ENCODE data around the gene CDIP1. TPM values are rescaled to one million over a fixed set of nuclear protein-coding genes. Genes with fewer than 3 reads are reported as not detected.

The CDIP1 gene
- total and polyA plus RNA-seq, 4 experiments from 2014 or later, result 10.2 to 21.1 (median 17.3) TPM

DNA sequence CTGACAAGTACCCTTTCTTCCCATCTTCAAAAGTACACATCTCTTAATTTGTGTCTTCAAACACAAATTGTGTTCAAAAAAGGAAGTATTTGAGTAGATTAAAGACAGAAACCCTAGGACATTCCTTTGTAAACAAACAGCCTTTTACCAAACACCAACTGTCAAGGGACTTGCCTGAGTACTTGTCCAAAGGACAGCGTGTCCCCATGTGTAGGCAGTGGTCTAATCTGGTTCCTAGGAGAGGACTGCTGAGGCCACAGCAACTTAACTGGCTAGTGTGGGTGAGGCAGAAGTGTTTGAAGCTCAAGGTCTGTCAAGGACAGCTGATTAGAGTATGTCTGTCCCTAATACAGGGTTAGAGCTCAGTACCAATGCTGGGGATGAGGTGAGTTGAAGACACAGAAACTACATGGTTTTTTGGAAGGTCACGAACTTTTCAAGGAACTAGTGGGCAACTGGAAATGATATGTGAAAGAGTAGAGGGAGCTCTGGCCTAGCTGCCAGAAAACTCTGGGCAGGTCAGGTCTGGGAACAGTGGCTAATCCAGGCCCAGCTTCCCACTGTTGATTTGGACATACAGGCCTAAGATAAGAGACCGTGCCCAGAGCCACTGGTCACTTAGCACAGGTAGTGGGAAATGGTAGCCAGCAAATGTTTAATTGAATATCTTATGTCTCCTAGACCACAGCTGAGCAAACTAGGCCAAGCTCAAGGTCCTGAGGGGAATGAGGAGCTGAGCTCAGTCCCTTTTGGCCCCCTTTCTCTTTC lies 52.3 kb downstream of the CDIP1 start:
- H3K27ac Mint-ChIP-seq, result peak overlapping the region; percentile 81 to 97 (median 94)
- no peak for DNase-seq
- POLR2A ChIA-PET (ENCODE audit: partially characterized antibody), result interaction anchor here (0.9 to 8.2 kb wide), 5 partner anchors 9 to 72 kb away, joined by 3 to 150 read pairs (median 49); partner anchors contain the start of genes HMOX2 and NMRAL1
- H3K36me3 Mint-ChIP-seq, result peaks cover 50 to 56% of the 10 kb centered on the region in 2 donors
- Histone ChIP-seq H3K27me3 (ENCODE audit: insufficient read depth, low read length) (no peaks in the 10 kb centered on the region), H3K4me1 (ENCODE audit: insufficient read depth, low read length) (peaks cover 83% of the 10 kb centered on the region), H3K9me3 (ENCODE audit: control insufficient read depth in 1 of 2, low read length in 2 of 2) (no peaks in the 10 kb centered on the region), H3K4me3 (ENCODE audit: low read length in 2 of 2) (no peak overlapping the region), H3K27ac (ENCODE audit: low read depth, low read length) (peak overlapping the region; percentile 32), H3K36me3 (ENCODE audit: insufficient read depth, low read length) (peaks cover 15% of the 10 kb centered on the region)
- H3K27me3 Mint-ChIP-seq, result no peaks in the 10 kb centered on the region
- H3K4me1 Mint-ChIP-seq, result peaks cover 48 to 82% (median 68%) of the 10 kb centered on the region in 4 donors
- peak overlapping the region in 7 of 8 donors; percentile 17 to 91 (median 45) for H3K4me3 Mint-ChIP-seq
- CTCF ChIA-PET (ENCODE audit: partially characterized antibody), result interaction anchor here (0.9 to 21.5 kb wide), 7 partner anchors 9 to 100 kb away, joined by 3 to 343 read pairs (median 3); partner anchors contain the start of genes CORO7, HMOX2 and NMRAL1
- H3K9me3 Mint-ChIP-seq, result no peaks in the 10 kb centered on the region
- intact Hi-C loops (cut with micrococcal nuclease), result no loop called here

DNA sequence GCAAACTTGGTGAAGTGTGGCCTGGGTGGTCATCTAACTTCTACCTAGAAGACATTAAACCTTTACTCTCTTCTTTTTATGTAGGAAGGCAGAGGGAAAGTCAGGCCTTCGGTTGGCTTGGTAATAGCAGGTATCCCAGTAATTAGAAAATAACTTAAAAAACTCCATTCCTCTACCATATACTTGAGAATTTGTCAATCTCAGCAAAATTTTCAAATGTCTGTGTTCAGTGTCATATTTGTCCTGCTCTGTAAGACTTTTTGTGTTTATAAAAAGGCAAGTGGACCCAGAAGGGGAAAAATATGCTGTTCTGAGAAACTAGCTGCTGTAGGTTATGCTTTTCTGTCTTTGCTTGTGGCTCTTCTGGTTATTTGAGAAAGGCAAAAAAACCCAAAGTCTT lies 56.6 kb downstream of the CDIP1 start:
- H3K27ac Mint-ChIP-seq, result peak overlapping the region; percentile 49 to 87 (median 86)
- Histone ChIP-seq H3K9me3 (ENCODE audit: control insufficient read depth in 1 of 2, low read length in 2 of 2) (no peaks in the 10 kb centered on the region), H3K4me3 (ENCODE audit: low read length in 2 of 2) (no peak overlapping the region), H3K36me3 (ENCODE audit: insufficient read depth, low read length) (peaks cover 20% of the 10 kb centered on the region), H3K27ac (ENCODE audit: low read depth, low read length) (peak overlapping the region; percentile 22), H3K27me3 (ENCODE audit: insufficient read depth, low read length) (no peaks in the 10 kb centered on the region), H3K4me1 (ENCODE audit: insufficient read depth, low read length) (peaks cover 72% of the 10 kb centered on the region)
- no peaks in the 10 kb centered on the region for H3K9me3 Mint-ChIP-seq
- peak overlapping the region in 5 of 8 donors; percentile 23 to 80 (median 70) for H3K4me3 Mint-ChIP-seq
- intact Hi-C loops (cut with micrococcal nuclease), result no loop called here
- no peak for DNase-seq
- H3K27me3 Mint-ChIP-seq, result no peaks in the 10 kb centered on the region
- ChIA-PET POLR2A (ENCODE audit: partially characterized antibody) (interaction anchor here (1.9 to 2.4 kb wide), 2 partner anchors 10 to 23 kb away, joined by 4 to 14 read pairs; no protein-coding TSS in a partner anchor), CTCF (ENCODE audit: partially characterized antibody) (interaction anchor here (1.0 to 21.5 kb wide), 2 partner anchors 22 to 68 kb away, joined by 4 to 343 read pairs; no protein-coding TSS in a partner anchor)
- peaks cover 39 to 62% (median 54%) of the 10 kb centered on the region in 4 donors for H3K4me1 Mint-ChIP-seq
- peaks cover 32 to 47% of the 10 kb centered on the region in 2 donors for H3K36me3 Mint-ChIP-seq

DNA sequence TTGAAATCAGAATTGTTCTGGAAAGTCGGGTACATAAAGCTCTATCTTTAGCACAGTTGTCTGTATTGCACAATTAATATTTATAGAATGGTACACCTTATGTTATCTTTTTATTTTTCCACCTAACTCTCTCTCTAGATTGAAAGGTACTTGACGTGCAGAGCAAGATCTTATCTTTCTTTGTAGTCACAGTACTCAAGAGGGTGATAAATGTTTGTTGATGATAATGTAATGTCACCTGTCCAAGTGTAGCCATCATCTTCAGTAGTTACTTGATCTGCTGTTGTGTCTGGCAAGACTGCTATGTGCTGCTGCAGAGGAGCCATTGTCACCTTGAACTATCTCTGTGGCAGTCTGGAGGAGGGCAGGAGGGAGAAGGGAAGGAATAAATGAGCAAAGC lies 57.0 kb downstream of the CDIP1 start:
- peak in 1 of 5 donors; percentile 18 for DNase-seq
- H3K9me3 Mint-ChIP-seq, result no peaks in the 10 kb centered on the region
- H3K27me3 ChIP-seq (ENCODE audit: insufficient read depth, low read length), result no peaks in the 10 kb centered on the region
- H3K27ac Mint-ChIP-seq, result peak overlapping the region; percentile 32 to 87 (median 86)
- H3K27me3 Mint-ChIP-seq, result no peaks in the 10 kb centered on the region
- ChIA-PET CTCF (ENCODE audit: partially characterized antibody) (interaction anchor here (0.6 to 21.5 kb wide), 6 partner anchors 20 to 495 kb away, joined by 3 to 343 read pairs (median 4); no protein-coding TSS in a partner anchor), POLR2A (ENCODE audit: partially characterized antibody) (interaction anchor here (1.9 to 2.4 kb wide), 2 partner anchors 10 to 24 kb away, joined by 4 to 14 read pairs; no protein-coding TSS in a partner anchor)
- H3K27ac ChIP-seq (ENCODE audit: low read depth, low read length), result peak overlapping the region; percentile 22
- peaks cover 68% of the 10 kb centered on the region for H3K4me1 ChIP-seq (ENCODE audit: insufficient read depth, low read length)
- H3K4me3 ChIP-seq (ENCODE audit: low read length in 2 of 2), result no peak overlapping the region
- intact Hi-C loops (cut with micrococcal nuclease), result no loop called here
- H3K9me3 ChIP-seq (ENCODE audit: control insufficient read depth in 1 of 2, low read length in 2 of 2), result no peaks in the 10 kb centered on the region
- H3K36me3 Mint-ChIP-seq, result peaks cover 31 to 48% of the 10 kb centered on the region in 2 donors
- peaks cover 39 to 60% (median 51%) of the 10 kb centered on the region in 4 donors for H3K4me1 Mint-ChIP-seq
- peak overlapping the region in 7 of 8 donors; percentile 18 to 80 (median 58) for H3K4me3 Mint-ChIP-seq
- H3K36me3 ChIP-seq (ENCODE audit: insufficient read depth, low read length), result peaks cover 20% of the 10 kb centered on the region

DNA sequence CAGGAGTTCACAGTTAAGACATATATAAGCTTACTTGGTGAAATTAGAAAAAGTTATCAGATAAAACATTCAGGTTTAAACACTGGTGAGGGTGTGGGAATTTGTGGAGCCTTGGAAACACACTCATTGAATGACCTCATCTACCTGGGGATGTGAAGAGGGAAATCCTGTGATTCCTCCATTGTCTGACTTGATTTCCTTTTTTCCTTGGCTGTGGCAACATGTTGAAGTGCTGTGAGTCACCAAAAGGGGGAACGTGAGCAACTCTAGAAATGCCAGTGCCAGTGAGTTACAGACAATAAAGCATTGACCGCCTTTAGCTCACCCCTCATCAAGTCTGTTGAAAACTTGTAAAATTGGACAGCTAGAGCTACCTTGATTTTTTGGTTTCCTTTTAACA lies 60.6 kb downstream of the CDIP1 start:
- peak overlapping the region; percentile 78 to 96 (median 94) for H3K27ac Mint-ChIP-seq
- CTCF ChIA-PET (ENCODE audit: partially characterized antibody), result interaction anchor here (1.0 to 21.5 kb wide), 13 partner anchors 9 to 146 kb away, joined by 3 to 343 read pairs (median 5); partner anchors contain the start of gene MGRN1
- Histone ChIP-seq H3K4me1 (ENCODE audit: insufficient read depth, low read length) (peaks cover 74% of the 10 kb centered on the region), H3K36me3 (ENCODE audit: insufficient read depth, low read length) (peaks cover 5% of the 10 kb centered on the region), H3K4me3 (ENCODE audit: low read length in 2 of 2) (peak overlapping the region in 1 of 2 donors; percentile 0), H3K9me3 (ENCODE audit: control insufficient read depth in 1 of 2, low read length in 2 of 2) (no peaks in the 10 kb centered on the region), H3K27me3 (ENCODE audit: insufficient read depth, low read length) (no peaks in the 10 kb centered on the region), H3K27ac (ENCODE audit: low read depth, low read length) (peak overlapping the region; percentile 76)
- peak in 2 of 5 donors; percentile 26 to 51 for DNase-seq
- H3K36me3 Mint-ChIP-seq, result peaks cover 14 to 34% of the 10 kb centered on the region in 2 donors
- peaks cover 0 to 2% (median 0%) of the 10 kb centered on the region in 8 donors for H3K9me3 Mint-ChIP-seq
- H3K27me3 Mint-ChIP-seq, result no peaks in the 10 kb centered on the region
- peak overlapping the region; percentile 86 to 95 (median 94) for H3K4me3 Mint-ChIP-seq
- H3K4me1 Mint-ChIP-seq, result peaks cover 39 to 67% (median 51%) of the 10 kb centered on the region in 4 donors
- intact Hi-C loops (cut with micrococcal nuclease), result loop anchor here (2.0 to 10.0 kb wide), 3 partner anchors 53 to 137 kb away; partner anchors contain the start of genes DNAJA3 and UBALD1
- POLR2A ChIA-PET (ENCODE audit: partially characterized antibody), result interaction anchor here (0.7 to 6.3 kb wide), 9 partner anchors 11 to 107 kb away, joined by 3 to 247 read pairs (median 17); partner anchors contain the start of genes CDIP1 and CORO7

DNA sequence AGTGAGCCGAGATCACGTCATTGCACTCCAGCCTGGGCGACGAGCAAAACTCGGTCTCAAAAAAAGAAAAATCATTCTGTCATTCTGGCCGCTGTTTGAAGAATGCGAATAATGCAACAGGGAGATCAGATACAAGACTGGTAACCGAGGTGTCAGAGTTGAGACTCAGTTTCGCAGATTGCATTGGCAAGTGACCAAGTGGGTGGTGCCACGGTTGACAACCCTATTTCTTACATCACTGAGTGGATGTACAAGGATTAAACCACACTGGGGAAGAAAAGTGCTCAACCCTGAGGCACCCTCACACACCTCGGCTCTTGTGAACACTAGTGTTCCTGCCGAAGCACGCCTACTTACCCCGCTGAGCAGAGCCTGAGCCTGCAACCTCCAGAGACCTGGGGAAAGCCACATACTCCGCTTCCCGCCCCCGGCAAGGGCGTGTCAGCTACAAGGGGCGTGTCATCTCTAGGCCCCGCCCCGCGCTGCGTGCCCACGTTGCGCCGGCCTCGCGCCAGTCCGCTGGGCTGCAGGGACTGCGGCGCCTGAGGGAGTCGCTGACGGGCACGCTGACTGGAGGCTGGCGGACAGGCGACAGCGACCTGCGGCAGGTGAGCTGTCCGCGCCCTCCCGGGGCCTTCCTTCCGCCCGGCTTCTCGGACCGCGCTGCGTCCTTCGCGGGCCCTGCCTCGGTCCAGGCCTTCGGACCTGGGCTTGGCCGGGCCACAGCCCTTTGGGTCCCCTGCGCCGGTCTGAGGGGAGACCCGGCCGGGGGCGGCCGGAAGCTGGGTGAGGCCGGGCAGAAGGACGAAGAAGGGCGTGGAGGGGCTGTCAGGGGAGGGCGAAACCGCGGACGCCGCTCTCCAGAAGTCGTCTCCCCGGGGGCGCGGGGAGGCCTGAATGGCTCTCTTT lies 62.4 kb downstream of the CDIP1 start, which contains the start of gene HMOX2:
Gene HMOX2 (plus strand): TSS at position 519 of the 909 bp plus-strand sequence. CDS start 29,127 bp downstream, outside the sequence.
- Histone ChIP-seq H3K27ac (ENCODE audit: low read depth, low read length) (peak within 1 kb of the TSS; percentile 76), H3K27me3 (ENCODE audit: insufficient read depth, low read length) (no peaks in the 10 kb centered on the region), H3K9me3 (ENCODE audit: control insufficient read depth in 1 of 2, low read length in 2 of 2) (no peaks in the 10 kb centered on the region), H3K4me1 (ENCODE audit: insufficient read depth, low read length) (peaks cover 60% of the 10 kb centered on the region), H3K36me3 (ENCODE audit: insufficient read depth, low read length) (peaks cover 5% of the 10 kb centered on the region), H3K4me3 (ENCODE audit: low read length in 2 of 2) (peak within 1 kb of the TSS; percentile 86 to 91)
- CTCF ChIA-PET (ENCODE audit: partially characterized antibody), result interaction anchor here (0.6 to 21.5 kb wide), 14 partner anchors 8 to 110 kb away, joined by 3 to 343 read pairs (median 6); no protein-coding TSS in a partner anchor
- Mint-ChIP-seq H3K36me3 (peaks cover 5 to 25% of the 10 kb centered on the region in 2 donors), H3K9me3 (peaks cover 0 to 2% (median 0%) of the 10 kb centered on the region in 8 donors), H3K4me3 (peak within 1 kb of the TSS; percentile 92 to 95 (median 94)), H3K4me1 (peaks cover 26 to 55% (median 38%) of the 10 kb centered on the region in 4 donors), H3K27ac (peak within 1 kb of the TSS; percentile 90 to 96 (median 95)), H3K27me3 (no peaks in the 10 kb centered on the region)
- peak; percentile 90 to 95 (median 92) for DNase-seq
- POLR2A ChIA-PET (ENCODE audit: partially characterized antibody), result interaction anchor here (0.7 to 6.3 kb wide), 22 partner anchors 8 to 290 kb away, joined by 3 to 247 read pairs (median 6); partner anchors contain the start of genes CDIP1, CORO7 and ZNF500
- intact Hi-C loops (cut with micrococcal nuclease), result loop anchor here (1.0 to 10.0 kb wide), 7 partner anchors 12 to 139 kb away; partner anchors contain the start of genes CDIP1, CORO7, DNAJA3 and UBALD1
